GM18526 (cell line): ENCODE measurements around the gene CYGB.

Source experiments
- POLR2A ChIP-seq: IDR thresholded peaks from 3 replicates; pipeline ENCODE4 v1.6.1; 2011; ENCODE audit not compliant: insufficient read length; ENCODE audit errors: extremely low read depth

The CYGB gene

DNA sequence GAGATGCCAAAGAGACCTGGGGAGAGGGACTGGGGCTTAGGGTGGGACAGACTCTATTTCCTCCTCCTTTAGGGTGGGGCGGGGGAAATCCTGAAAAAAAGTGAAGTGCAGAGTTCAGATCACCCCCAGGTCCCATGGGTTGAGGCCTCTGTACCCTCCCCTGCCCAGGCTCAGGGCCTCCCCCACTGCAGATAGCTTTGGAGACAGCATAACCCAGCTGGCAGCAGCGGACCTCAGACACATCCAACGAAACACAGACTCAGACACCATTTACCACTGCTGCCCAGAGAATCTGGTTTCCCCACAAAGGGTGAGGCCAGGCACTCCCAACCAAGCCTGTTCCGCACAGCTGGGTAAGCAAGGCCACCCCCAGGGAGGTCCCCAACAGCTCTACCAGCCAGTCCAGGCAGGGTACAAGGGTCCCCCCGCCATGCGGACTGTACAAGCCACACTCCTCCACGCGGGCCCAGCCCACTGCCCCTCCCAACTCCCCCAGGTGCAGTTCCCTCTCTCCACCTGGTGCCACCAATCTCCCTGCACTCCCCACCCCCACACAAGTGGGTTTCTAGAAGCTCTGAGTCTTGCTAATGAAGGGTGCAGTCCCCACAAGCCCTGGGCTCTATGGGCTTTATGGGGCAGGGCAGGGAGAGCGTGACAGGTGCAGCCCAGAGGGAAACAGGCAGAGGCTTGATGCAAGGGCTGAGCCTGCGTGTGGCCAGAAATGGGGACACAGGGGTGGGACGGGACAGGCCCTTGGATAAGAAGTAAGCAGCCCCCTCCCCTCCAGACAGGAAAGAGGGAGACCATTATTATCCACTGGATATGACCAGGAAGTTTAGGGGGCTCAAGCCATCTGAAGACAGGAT, 45.2 kb downstream of the CYGB start:
- TF ChIP-seq POLR2A, result peak; percentile 57

DNA sequence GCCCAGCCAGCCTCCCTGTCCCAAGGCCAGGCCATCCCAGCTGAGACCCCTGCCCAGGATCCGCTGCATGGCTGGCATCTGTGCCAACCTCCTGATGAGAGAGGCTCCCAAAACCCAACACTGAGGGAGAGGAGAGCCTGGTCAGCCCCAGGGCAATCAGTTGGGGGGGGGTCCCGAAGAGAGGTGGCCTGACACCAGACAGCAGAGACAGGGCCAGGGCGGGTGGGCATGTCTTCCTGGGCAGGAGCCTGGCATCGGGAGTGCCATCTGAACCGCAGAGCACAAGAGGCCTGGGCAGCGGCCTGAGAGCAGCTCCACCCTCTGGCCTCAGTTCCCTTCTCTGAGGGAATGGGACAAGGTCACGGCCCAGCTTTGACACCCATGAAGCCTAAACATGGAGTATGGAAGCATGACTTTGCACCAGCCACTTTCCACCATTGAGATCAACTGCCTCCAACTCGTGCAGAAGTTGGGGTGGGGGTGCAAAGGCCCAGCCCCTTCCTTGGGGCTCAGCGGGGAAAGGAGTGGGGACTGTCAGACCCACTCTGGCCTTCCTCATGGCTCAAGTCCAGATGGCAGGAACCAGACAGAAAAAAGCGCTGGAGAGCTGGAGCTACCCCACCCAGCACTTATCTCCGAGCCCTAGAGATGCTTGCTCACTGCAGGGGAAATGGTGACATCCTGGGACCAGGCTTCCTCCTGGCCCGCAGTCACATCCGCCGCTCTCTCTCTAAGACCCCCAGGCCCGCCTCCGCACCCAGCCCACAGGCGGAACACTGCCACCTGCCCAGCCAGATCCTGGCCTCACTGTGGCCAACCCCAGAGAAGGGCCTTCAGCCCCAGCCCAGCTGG, 46.0 kb downstream of the CYGB start:
- TF ChIP-seq POLR2A, result no peak

DNA sequence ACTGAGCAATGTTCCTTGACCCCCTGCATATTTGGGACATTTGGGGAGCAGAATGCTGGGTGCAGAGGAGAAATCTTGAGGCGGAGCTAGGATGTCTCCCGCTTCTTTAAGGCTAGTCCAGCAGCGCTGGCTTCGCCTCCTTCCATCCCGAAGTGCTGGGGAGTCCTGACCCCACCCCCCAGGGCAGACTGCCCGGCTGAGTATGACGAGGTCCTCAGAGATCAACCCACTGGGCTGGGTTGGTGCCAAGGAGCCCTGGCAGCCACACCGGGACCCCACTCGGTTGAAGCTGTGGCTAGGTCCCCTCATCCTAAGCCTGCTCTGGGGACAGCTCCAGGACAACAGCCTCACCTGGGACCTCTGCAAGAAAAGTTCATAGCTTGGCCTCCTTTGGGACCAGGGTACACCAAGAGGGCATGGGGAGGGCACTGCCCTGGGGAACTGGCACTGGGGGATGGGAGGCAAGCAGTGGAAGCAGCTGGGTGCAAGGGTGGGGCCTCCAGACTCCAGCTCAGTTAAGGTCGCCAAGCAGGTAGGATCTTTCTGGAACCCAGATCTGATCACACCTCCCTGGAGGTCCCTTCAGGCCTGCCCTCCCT, 47.3 kb downstream of the CYGB start:
- TF ChIP-seq POLR2A, result no peak

DNA sequence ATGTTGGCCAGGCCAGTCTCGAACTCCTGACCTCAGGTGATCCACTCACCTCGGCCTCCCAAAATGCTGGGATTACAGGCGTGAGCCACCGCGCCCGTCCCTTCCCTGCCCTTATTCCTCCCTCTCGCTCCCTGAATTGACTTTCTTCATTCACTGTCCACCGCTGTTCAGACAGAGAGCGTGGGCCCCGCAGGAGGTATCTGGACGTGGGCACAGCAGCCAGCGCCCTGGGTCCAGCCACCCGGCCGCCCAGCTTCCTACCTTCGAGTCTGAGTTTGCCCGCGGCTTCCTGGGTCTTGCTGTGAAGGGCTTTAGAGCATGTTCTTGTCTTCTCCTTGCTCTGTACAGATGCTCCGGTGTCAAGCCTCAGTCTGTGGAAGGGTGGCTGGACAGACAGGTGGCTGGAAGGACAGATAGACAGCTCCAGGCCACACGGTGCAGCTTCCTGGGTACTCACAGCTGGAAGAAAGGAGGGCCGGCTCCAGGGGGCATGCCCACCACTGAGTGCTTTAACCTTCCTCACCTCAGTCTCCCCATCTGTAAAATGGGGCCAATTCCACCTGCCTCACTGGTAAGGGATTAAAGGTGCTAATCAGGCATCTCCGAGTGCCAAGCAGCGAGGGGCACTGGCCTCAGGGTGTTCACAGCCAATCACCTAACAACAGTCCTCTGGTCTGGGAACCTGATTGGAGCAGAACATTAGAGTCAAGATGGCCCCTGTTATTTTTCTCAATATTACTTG, 49.9 kb downstream of the CYGB start:
- TF ChIP-seq POLR2A, result no peak

DNA sequence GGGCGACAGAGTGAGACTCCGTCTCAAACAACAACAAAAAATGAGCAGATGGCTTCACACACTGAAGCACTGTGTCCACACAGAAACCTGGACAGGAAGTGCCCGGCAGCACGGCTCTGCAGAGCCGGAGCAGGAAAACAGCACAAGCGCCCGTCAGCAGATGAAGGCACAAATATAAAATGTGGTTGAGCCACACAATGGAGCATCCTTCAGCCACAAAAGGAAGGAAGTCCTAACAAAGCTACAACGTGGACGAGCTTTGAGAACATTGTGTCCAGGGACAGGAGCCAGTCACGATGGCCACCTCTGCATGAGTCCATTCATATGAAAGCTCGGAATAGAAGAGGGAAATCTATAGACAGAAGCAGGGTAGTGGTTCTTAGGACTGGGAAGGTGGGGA, 51.9 kb downstream of the CYGB start:
- no peak for TF ChIP-seq POLR2A

DNA sequence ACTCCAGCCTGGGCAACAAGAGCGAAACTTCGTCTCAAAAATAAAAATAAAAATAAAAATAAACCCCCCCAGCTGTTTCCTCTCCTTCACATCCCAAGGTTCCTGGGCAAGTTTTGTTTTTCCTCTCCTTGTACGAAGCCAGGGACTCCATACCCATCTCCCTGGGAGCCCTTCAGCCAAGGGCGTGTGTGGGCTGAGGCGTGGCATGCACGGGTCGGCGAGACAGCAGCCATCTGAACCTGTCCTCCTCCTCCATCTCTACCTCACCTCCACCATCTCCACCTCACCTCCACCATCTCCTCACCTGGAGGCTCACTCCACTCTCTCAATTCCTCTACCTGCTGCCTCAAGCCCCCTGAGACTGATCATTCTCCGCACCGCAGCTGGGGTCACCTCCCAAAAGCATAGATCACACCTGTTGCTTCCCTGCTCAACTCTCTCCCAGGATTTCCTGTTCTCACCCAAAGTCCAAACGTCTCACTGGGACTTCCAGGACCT, 53.2 kb downstream of the CYGB start:
- TF ChIP-seq POLR2A, result no peak

DNA sequence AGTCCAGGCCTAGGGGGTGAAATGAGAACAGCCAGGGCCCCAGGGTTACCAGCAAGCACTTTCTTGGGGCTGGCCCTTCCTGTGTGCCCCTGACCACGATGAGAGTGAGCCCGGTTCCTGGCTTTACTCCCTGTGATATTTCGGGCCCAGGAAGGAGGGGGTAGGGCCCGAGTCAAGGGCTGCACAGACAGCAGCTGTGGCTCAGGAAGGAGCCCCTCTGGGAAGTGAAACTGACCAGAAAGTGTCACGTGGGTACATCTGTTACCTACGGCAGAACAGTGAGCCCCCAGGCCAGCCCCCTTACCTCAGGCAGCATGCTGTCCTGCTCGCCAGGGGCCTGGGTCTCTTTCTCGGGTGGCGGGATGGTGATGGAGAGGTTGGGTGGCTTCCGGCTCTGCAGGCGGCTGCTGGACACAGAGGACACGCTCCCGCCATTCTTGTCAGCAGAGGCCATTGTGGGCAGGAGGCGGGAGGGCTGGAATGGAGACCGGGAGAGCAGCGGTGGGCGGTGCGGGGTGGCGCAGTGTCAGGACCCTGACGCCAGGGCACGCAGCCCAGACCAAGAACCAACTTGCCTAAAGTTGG, 56.3 kb downstream of the CYGB start:
- TF ChIP-seq POLR2A, result no peak

DNA sequence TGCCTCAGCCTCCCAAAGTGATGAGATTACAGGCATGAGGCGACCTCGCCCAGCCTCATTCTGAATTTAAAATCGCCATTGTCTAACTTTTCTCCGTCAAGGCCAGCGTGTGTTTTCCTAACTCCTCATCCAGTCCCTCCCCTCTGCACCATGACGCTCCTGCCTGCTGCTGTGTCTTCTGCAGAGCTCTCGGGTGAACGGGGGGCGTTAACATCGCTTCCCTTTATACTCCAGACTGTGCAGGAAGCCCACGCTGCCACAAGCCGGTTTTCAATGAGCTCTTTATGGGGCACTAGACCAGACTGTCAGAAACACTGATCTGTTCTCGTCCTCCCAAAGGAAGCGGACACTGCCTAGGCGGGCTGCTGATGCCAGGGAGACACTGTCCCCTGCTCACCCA, 56.9 kb downstream of the CYGB start:
- TF ChIP-seq POLR2A, result no peak

DNA sequence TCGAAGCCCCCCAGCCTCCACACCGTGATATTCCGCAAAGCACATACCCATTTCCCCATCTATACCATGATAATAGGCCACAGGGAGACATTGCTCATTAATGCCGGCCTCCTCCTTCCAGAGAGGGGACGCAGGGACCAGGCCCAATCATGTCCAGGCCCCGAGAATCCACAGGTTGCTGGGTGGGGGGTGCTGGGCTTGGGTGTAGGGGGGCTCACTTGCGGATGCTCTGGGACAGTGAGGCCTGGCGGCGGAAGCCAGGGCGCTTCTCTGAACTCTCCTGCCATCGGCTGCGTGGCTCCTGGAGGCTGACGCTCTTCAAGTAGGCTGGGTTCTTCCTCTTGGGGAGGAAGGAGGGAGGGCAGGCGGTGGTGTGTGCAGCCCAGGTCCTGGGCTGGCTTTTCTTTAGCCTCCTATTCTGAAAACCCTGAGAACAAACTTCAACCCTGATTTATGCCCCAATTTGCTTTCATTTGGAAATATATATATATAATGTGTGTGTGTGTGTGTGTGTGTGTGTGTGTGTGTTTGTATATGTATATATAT, 57.9 kb downstream of the CYGB start:
- no peak for TF ChIP-seq POLR2A

DNA sequence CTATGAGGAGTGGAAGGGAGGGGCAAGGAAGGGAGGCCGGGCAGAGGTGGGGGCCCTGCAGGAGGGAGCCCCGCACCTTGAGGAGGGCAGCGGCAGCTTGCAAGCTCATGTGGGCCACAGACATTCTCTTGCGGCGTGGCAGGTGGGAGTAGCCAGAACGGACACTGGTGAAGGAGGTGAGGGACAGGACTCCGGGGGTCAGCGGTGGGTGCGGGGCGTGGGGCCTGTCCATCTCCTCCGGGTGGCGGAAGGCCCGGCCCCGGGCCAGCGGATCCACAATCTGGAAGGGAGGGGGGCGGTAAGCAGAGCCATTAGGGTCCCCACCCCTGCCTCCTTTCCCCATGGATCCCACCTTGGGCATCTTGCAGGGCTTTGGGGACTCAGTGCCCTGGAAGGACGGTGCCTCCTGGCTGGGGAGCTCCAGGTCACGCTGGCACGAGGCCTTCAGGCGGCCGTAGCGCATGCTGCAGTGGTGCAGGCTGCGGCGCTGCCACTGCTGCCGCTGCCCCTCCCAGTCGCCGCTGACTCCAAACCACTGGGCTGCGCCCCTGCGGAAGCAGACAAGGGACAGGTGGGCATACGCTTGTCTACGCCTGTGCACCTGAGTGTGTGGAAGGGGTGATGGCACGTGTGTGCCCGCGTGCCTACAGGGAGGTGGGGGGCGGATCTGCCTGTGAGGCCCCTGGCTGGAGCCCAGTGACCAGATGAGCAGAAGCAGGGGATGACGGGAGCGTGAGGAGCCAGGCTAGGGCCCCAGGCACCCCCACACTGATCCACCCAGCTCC, 58.6 kb downstream of the CYGB start:
- TF ChIP-seq POLR2A, result no peak

DNA sequence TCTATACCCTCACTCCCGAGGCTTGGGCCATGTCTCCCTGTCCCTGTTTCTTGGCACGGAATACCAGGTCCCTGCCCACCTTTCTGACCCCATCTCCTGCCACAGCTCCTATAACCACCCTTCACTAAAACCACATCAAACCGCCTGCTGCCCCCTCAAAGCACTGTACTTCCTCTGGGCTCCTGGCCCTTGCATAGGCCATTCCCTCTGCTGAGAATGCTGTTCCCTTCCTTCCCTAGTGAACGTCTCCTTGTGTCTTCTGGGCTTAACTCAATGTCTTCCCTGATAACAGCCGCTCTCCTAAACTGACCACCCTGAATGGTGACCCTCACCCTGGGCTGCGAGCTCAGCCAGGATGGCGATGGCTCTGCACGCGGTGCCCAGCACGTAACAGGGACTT, 59.4 kb downstream of the CYGB start:
- no peak for TF ChIP-seq POLR2A

DNA sequence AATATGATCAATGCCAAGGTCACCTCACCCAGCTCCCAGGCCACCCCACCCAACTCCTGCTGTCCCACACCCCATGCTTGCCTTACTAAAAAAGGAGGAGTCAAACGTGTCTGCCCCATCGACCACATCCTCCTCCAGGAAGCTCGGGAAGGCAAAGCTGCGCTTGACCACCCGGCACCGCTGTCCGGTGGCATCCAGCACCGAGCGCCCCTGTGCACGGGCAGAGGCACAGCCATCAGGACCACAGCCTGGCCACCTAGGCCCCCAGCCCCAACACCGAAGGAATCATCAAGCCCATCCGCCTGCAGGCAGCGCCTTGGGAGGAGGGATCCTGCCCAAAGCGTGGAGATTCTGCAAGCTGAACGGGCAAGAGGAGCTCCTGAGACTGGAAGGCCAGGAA, 59.9 kb downstream of the CYGB start:
- no peak for TF ChIP-seq POLR2A
